ENCODE data around the gene HDAC5. TPM values are rescaled to one million over a fixed set of nuclear protein-coding genes. Genes with fewer than 3 reads are reported as not detected.

The HDAC5 gene
- total and polyA plus RNA-seq, 12 donors: 4.8 to 144 (median 73.0) TPM

GRCh38 chr17:44043272-44043696 lies 80.2 kb downstream of the HDAC5 start:
- peaks cover 0 to 11% of the 10 kb centered on the region in 2 donors for H3K36me3 ChIP-seq (replicated peaks in 1 of 2)
- peak overlapping the region in 1 of 5 donors; percentile 5 for H3K27ac ChIP-seq
- TF ChIP-seq CTCF (IDR thresholded peaks at IDR 0.05) (no peak), POLR2A (IDR thresholded peaks at IDR 0.05) (no peak)
- intact Hi-C loops (cut with DNase I): loop anchor here in 1 of 2 donors (5.0 kb wide), 1 partner anchor 101 kb away; the partner anchor contains the start of gene PPY
- WGBS, 4 donors: 52 to 62% (median 57%) methylated on average over 4 of the region's 4 CpGs
- no peak overlapping the region for H3K4me3 ChIP-seq
- peaks cover 8 to 30% of the 10 kb centered on the region in 2 donors for H3K4me1 ChIP-seq (replicated peaks in 1 of 2)
- no peaks in the 10 kb centered on the region for H3K27me3 ChIP-seq
- H3K9me3 ChIP-seq (replicated peaks in 1 of 3): no peaks in the 10 kb centered on the region
- peak in 1 of 7 donors; percentile 11 for DNase-seq

GRCh38 chr17:44039829-44040635 lies 83.4 kb downstream of the HDAC5 start:
- DNase-seq: no peak
- 68 to 78% (median 73%) methylated on average over 6 of the region's 6 CpGs for WGBS, 4 donors
- H3K27me3 ChIP-seq: no peaks in the 10 kb centered on the region
- intact Hi-C loops (cut with DNase I): loop anchor here in 1 of 2 donors (5.0 kb wide), 1 partner anchor 98 kb away; the partner anchor contains the start of gene PPY
- peaks cover 8 to 30% of the 10 kb centered on the region in 2 donors for H3K4me1 ChIP-seq (replicated peaks in 1 of 2)
- H3K36me3 ChIP-seq (replicated peaks in 1 of 2): peaks cover 0 to 31% of the 10 kb centered on the region in 2 donors
- no peak for TF ChIP-seq CTCF (IDR thresholded peaks at IDR 0.05)
- TF ChIP-seq POLR2A (IDR thresholded peaks at IDR 0.05): no peak
- no peak overlapping the region for H3K4me3 ChIP-seq
- H3K27ac ChIP-seq: no peak overlapping the region
- H3K9me3 ChIP-seq (replicated peaks in 1 of 3): no peaks in the 10 kb centered on the region

- intact Hi-C loops (cut with DNase I): no loop called here
- H3K4me1 ChIP-seq (replicated peaks in 1 of 2): peaks cover 0 to 18% of the 10 kb centered on the region in 2 donors
- WGBS, 4 donors: 86 to 92% (median 88%) methylated on average over 2 to 3 of the region's 3 CpGs
Measured at GRCh38 chr17:44038604-44039011, 84.8 kb downstream of the HDAC5 start.

More at GRCh38 chr17:44038604-44039011, 84.8 kb downstream of the HDAC5 start:
- Histone ChIP-seq H3K36me3 (replicated peaks in 1 of 2) (peaks cover 0 to 36% of the 10 kb centered on the region in 2 donors), H3K4me3 (no peak overlapping the region), H3K27ac (no peak overlapping the region), H3K9me3 (replicated peaks in 1 of 3) (no peaks in the 10 kb centered on the region), H3K27me3 (no peaks in the 10 kb centered on the region)
- DNase-seq: no peak
- TF ChIP-seq CTCF (IDR thresholded peaks at IDR 0.05) (no peak), POLR2A (IDR thresholded peaks at IDR 0.05) (no peak)

Data from adrenal gland (tissue), 12 donors.